NCI-H345 treated with DMSO at 0.1 percent for 48 hours (cell line): Measurements from ENCODE around the gene IFNA4.
"Not testable (repeated sequence)": the region's sequence is repeated elsewhere in the genome, so short reads cannot be mapped to it uniquely, and the experiment has no call there.

ENCODE experiments used
- DNase-seq: peaks from one replicate; lab custom pipeline; 2025; ENCODE audit not compliant: unreplicated experiment; lab: John Stamatoyannopoulos, UW

Gene IFNA4

GRCh38 chr9:21187487-21187886 is at the start of gene IFNA4:
Gene IFNA4 (minus strand): TSS chr9:21187587. CDS start chr9:21187531, 56 bp downstream.
- DNase-seq: not testable (repeated sequence)

- not testable (repeated sequence) for DNase-seq
Measured at GRCh38 chr9:21236360-21236714, 49.0 kb upstream of the IFNA4 start.

GRCh38 chr9:21235468-21236359 is 48.3 kb upstream of the IFNA4 start:
- not testable (repeated sequence) for DNase-seq

- DNase-seq: no peak
Measured at GRCh38 chr9:21234153-21234687, 46.8 kb upstream of the IFNA4 start.

GRCh38 chr9:21233258-21233657 is 45.9 kb upstream of the IFNA4 start:
- no peak for DNase-seq

GRCh38 chr9:21228122-21228521 is 40.7 kb upstream of the IFNA4 start, which contains the start of gene IFNA17:
Gene IFNA17 (minus strand): TSS chr9:21228222. CDS start chr9:21228173, 49 bp downstream.
- DNase-seq: no peak

- not testable (repeated sequence) for DNase-seq
Measured at GRCh38 chr9:21217211-21217610, 29.8 kb upstream of the IFNA4 start, which contains the start of gene IFNA16. Gene IFNA16 (minus strand): TSS chr9:21217311. CDS start chr9:21217305, 6 bp downstream.

- not testable (repeated sequence) for DNase-seq
Measured at GRCh38 chr9:21213411-21214326, 26.3 kb upstream of the IFNA4 start.

- not testable (repeated sequence) for DNase-seq
Measured at GRCh38 chr9:21212160-21212559, 24.8 kb upstream of the IFNA4 start.

GRCh38 chr9:21210782-21211181 is 23.4 kb upstream of the IFNA4 start:
- not testable (repeated sequence) for DNase-seq

- no peak for DNase-seq
Measured at GRCh38 chr9:21210311-21210710, 22.9 kb upstream of the IFNA4 start.

- DNase-seq: not testable (repeated sequence)
Measured at GRCh38 chr9:21207043-21207442, 19.7 kb upstream of the IFNA4 start, which contains the start of gene IFNA10. Gene IFNA10 (minus strand): TSS chr9:21207143. CDS start chr9:21207097, 46 bp downstream.

GRCh38 chr9:21205204-21205603 is 17.8 kb upstream of the IFNA4 start:
- DNase-seq: no peak

GRCh38 chr9:21202105-21202504 is 14.7 kb upstream of the IFNA4 start, which contains the start of gene IFNA7:
Gene IFNA7 (minus strand): TSS chr9:21202205. CDS start chr9:21202165, 40 bp downstream.
- not testable (repeated sequence) for DNase-seq

- DNase-seq: not testable (repeated sequence)
Measured at GRCh38 chr9:21194867-21195776, 7.7 kb upstream of the IFNA4 start.

- DNase-seq: not testable (repeated sequence)
Measured at GRCh38 chr9:21182810-21183736, 4.3 kb downstream of the IFNA4 start.

GRCh38 chr9:21174671-21175070 is 12.7 kb downstream of the IFNA4 start:
- DNase-seq: no peak

GRCh38 chr9:21172156-21172555 is 15.2 kb downstream of the IFNA4 start:
- DNase-seq: no peak

GRCh38 chr9:21171351-21171750 is 16.0 kb downstream of the IFNA4 start:
- DNase-seq: no peak
